ENCODE results near the gene LIX1L. TPM values are rescaled to one million over a fixed set of nuclear protein-coding genes. Genes with fewer than 3 reads are reported as not detected.
A peak's percentile ranks its signal among the peaks of the same experiment; 100 is the strongest.

Gene LIX1L
- total and polyA plus RNA-seq, 2 of the 13 experiments (the other 11 are each of a cell fraction or from before 2014, with no cell fraction given) = 8.1 to 24.9 TPM

DNA sequence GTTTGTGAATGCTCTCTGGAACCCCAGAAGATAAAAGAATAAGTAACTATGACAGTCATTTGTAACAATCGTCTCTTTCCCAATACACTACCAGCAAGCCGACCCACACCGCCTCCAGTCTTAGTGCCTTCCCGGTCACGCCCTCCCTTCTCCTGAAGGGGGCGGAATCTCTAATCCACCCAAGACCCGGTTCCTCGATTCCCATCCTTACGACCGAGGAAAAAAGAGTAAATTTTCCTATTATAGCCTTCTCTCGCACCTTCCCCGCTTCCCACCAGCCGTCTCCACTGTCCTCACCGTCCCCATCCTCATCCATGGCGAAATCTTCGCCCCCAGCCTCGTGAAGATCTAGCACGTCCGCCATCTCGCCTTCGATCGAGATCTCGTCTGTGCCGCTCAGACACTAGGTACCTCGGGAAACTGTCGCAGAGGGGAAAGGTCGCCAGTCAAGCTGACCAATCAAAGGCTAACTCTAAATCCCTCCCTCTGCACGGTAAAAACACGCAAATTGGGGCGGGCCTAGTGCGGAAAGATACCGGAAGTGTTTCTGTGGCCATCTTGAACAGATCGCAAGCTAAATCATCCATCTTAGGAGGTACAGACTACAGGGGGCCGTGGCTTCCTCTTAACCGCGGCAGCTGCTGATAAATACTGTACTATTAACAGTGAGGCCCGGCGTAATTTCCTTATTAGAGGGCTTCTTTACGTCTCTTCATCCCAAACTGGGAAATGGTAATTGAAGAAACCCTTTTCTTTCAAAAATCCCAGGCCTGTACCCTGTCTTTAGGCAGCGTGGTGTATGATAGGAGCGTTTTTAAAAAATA, 30.5 kb downstream of the LIX1L start, which contains the start of gene RBM8A (continued):
- TF ChIP-seq PRMT3 (CRISPR knock-in tag; IDR thresholded peaks at IDR 0.05; ENCODE audit: borderline replicate concordance, low read depth) (peak; percentile 73; the same call in 1 of the 2 replicates), MYC (CRISPR knock-in tag; IDR thresholded peaks at IDR 0.05; ENCODE audit: borderline replicate concordance) (peak; percentile 57; the same call in 1 of the 2 replicates), KLF9 (CRISPR knock-in tag; IDR thresholded peaks at IDR 0.05; ENCODE audit: low read depth) (0 out of 2 replicates have a peak, but pooled peaks have one; percentile 52), RORA (CRISPR knock-in tag; IDR thresholded peaks at IDR 0.05) (no peak), ZNF569 (CRISPR knock-in tag; IDR thresholded peaks at IDR 0.05; ENCODE audit: borderline replicate concordance) (no peak), KDM1A (CRISPR knock-in tag; IDR thresholded peaks at IDR 0.05) (no peak), GTF3A (CRISPR knock-in tag; conservative IDR thresholded peaks at IDR 0.05) (no peak), NFAT5 (CRISPR knock-in tag; IDR thresholded peaks at IDR 0.05) (no peak), RARG (CRISPR knock-in tag; IDR thresholded peaks at IDR 0.05; ENCODE audit: low read depth) (no peak), EEA1 (CRISPR knock-in tag; IDR thresholded peaks at IDR 0.05; ENCODE audit: borderline replicate concordance) (peak; percentile 90; the same call in 1 of the 2 replicates), CCAR2 (optimal IDR thresholded peaks at IDR 0.05; ENCODE audit: low read depth, low read length) (no peak), SP2 (CRISPR knock-in tag; IDR thresholded peaks at IDR 0.05) (peak; percentile 84), AKNA (CRISPR knock-in tag; IDR thresholded peaks at IDR 0.05; ENCODE audit: borderline replicate concordance) (no peak)
- TF ChIP-seq, protein P1, sequence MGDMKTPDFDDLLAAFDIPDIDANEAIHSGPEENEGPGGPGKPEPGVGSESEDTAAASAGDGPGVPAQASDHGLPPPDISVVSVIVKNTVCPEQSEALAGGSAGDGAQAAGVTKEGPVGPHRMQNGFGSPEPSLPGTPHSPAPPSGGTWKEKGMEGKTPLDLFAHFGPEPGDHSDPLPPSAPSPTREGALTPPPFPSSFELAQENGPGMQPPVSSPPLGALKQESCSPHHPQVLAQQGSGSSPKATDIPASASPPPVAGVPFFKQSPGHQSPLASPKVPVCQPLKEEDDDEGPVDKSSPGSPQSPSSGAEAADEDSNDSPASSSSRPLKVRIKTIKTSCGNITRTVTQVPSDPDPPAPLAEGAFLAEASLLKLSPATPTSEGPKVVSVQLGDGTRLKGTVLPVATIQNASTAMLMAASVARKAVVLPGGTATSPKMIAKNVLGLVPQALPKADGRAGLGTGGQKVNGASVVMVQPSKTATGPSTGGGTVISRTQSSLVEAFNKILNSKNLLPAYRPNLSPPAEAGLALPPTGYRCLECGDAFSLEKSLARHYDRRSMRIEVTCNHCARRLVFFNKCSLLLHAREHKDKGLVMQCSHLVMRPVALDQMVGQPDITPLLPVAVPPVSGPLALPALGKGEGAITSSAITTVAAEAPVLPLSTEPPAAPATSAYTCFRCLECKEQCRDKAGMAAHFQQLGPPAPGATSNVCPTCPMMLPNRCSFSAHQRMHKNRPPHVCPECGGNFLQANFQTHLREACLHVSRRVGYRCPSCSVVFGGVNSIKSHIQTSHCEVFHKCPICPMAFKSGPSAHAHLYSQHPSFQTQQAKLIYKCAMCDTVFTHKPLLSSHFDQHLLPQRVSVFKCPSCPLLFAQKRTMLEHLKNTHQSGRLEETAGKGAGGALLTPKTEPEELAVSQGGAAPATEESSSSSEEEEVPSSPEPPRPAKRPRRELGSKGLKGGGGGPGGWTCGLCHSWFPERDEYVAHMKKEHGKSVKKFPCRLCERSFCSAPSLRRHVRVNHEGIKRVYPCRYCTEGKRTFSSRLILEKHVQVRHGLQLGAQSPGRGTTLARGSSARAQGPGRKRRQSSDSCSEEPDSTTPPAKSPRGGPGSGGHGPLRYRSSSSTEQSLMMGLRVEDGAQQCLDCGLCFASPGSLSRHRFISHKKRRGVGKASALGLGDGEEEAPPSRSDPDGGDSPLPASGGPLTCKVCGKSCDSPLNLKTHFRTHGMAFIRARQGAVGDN (CRISPR knock-in tag; IDR thresholded peaks at IDR 0.05) = peak; percentile 90

Data from HepG2 (cell line).